H1 (cell line): ENCODE measurements around the gene SIGLEC15. TPM values are rescaled to one million over a fixed set of nuclear protein-coding genes. Genes with fewer than 3 reads are reported as not detected.

Experiments used
- CTCF ChIA-PET: fragments of 300-600 bp; sonication (Branson Sonifier 250); formaldehyde crosslinking; loops from one replicate; lab custom pipeline; 2021; ENCODE audit not compliant: partially characterized antibody; lab: Charles Lee
- POLR2A ChIA-PET: fragments of 300-600 bp; sonication (Branson Sonifier 250); formaldehyde crosslinking; loops from one replicate; lab custom pipeline; 2021; ENCODE audit warnings: inconsistent platforms; ENCODE audit not compliant: partially characterized antibody; lab: Charles Lee
- DNase-seq, 2 experiments: peaks; one replicate each; pipeline versions ENCODE4 v3.0.0 to v3.0.0-alpha.2; 2010 to 2022; ENCODE audit warnings: low spot score in 2 of 2, low read depth in 1 of 2, mixed read lengths in 1 of 2
- FAIRE-seq: peaks from 2 replicates; lab custom pipeline; 2011; peaks lifted over from hg19 to GRCh38; lab: Jason Lieb, UNC
- H2AFZ ChIP-seq: 2 replicates; pipeline ENCODE4 v1.8.1; 2012; ENCODE audit warnings: low read length, inconsistent platforms
- H2AK5ac ChIP-seq: 2 replicates; pipeline ENCODE4 v1.6.1; 2013; ENCODE audit warnings: low read depth, low read length
- H2BK120ac ChIP-seq: replicated peaks from 2 replicates; pipeline ENCODE3; 2013; ENCODE audit warnings: low read depth, low read length, inconsistent platforms
- H2BK12ac ChIP-seq: 2 replicates; pipeline ENCODE4 v1.6.1; 2013; ENCODE audit warnings: low read depth, low read length
- H2BK15ac ChIP-seq: 2 replicates; pipeline ENCODE4 v1.6.1; 2013; ENCODE audit warnings: low read length
- H2BK20ac ChIP-seq: 2 replicates; pipeline ENCODE4 v1.6.1; 2013; ENCODE audit warnings: low read length
- H2BK5ac ChIP-seq: 2 replicates; pipeline ENCODE4 v1.6.1; 2013; ENCODE audit warnings: low read depth, low read length
- H3K14ac ChIP-seq: 2 replicates; pipeline ENCODE4 v1.6.1; 2013; ENCODE audit warnings: inconsistent platforms; ENCODE audit not compliant: insufficient read length
- H3K18ac ChIP-seq: 2 replicates; pipeline ENCODE4 v1.6.1; 2013; ENCODE audit warnings: low read length; ENCODE audit errors: extremely low read depth
- H3K23ac ChIP-seq: 2 replicates; pipeline ENCODE4 v1.6.1; 2013; ENCODE audit warnings: inconsistent platforms; ENCODE audit not compliant: insufficient read length
- H3K23me2 ChIP-seq: 2 replicates; pipeline ENCODE4 v1.6.1; 2013; ENCODE audit warnings: low read depth, low read length
- H3K27ac ChIP-seq: 2 replicates; pipeline ENCODE4 v1.6.1; 2011; ENCODE audit warnings: low read depth, low read length, inconsistent platforms
- H3K27me3 ChIP-seq, 4 experiments: replicated peaks in 1 of 4; 1 replicate in 1 of 4; 2 replicates in 3 of 4; pipeline versions ENCODE4 v1.6.1 to v1.8.1; 2011 to 2013; ENCODE audit warnings: low read length in 3 of 4, mild to moderate bottlenecking in 3 of 4, inconsistent platforms in 2 of 4, mixed read lengths in 2 of 4, moderate library complexity in 1 of 4; ENCODE audit not compliant: control insufficient read depth in 3 of 4, insufficient read depth in 3 of 4; ENCODE audit errors: extremely low read depth in 1 of 4
- H3K36me3 ChIP-seq, 4 experiments: 2 replicates each; pipeline versions ENCODE4 v1.6.1 to v1.8.1; 2011 to 2013; ENCODE audit warnings: mild to moderate bottlenecking in 4 of 4, low read length in 3 of 4, moderate library complexity in 2 of 4, control low read depth in 1 of 4, inconsistent platforms in 1 of 4; ENCODE audit not compliant: insufficient read depth in 4 of 4, control insufficient read depth in 2 of 4
- H3K4ac ChIP-seq: replicated peaks from 2 replicates; pipeline ENCODE3; 2013; ENCODE audit warnings: low read length, low read depth, mixed read lengths, inconsistent platforms; ENCODE audit not compliant: insufficient read length
- H3K4me1 ChIP-seq, 4 experiments: replicated peaks in 1 of 4; 1 replicate in 1 of 4; 2 replicates in 3 of 4; pipeline versions ENCODE4 v1.6.1 to v1.8.1; 2011 to 2013; ENCODE audit warnings: low read length in 3 of 4, inconsistent platforms in 2 of 4, mixed read lengths in 1 of 4; ENCODE audit not compliant: insufficient read depth in 4 of 4, control insufficient read depth in 3 of 4
- H3K4me2 ChIP-seq, 2 experiments: 2 replicates each; pipeline versions ENCODE4 v1.6.1 to v1.8.1; 2011 to 2013; ENCODE audit warnings: low read depth in 2 of 2, low read length in 2 of 2, control low read depth in 1 of 2, inconsistent platforms in 1 of 2, mild to moderate bottlenecking in 1 of 2; ENCODE audit not compliant: insufficient read depth in 1 of 2
- H3K4me3 ChIP-seq, 4 experiments: fragments of 200-600, 300-600 bp in 1 of 4; sonication (generic), shearing (Covaris generic), sonication (Bioruptor Twin) in 1 of 4; 2 replicates each; pipeline versions ENCODE4 v1.5.1 to v1.8.1; 2011 to 2016; ENCODE audit warnings: low read length in 4 of 4, low read depth in 3 of 4, control low read depth in 2 of 4, inconsistent platforms in 2 of 4, mild to moderate bottlenecking in 2 of 4, mixed read lengths in 1 of 4, moderate library complexity in 1 of 4; ENCODE audit not compliant: insufficient read depth in 2 of 4; ENCODE audit errors: extremely low read depth in 1 of 4
- H3K56ac ChIP-seq: replicated peaks from 2 replicates; pipeline ENCODE3; 2013; ENCODE audit warnings: low read depth, mild to moderate bottlenecking, mixed read lengths, low read length, inconsistent platforms; ENCODE audit not compliant: insufficient read length
- H3K79me1 ChIP-seq: 2 replicates; pipeline ENCODE4 v1.6.1; 2013; ENCODE audit warnings: low read depth, low read length, control low read depth
- H3K79me2 ChIP-seq, 2 experiments: 2 replicates each; pipeline versions ENCODE4 v1.6.1 to v1.8.1; 2012 to 2013; ENCODE audit warnings: low read length in 2 of 2, mild to moderate bottlenecking in 2 of 2, inconsistent platforms in 1 of 2; ENCODE audit not compliant: insufficient read depth in 2 of 2, control insufficient read depth in 1 of 2
- H3K9ac ChIP-seq, 4 experiments: replicated peaks in 1 of 4; 1 replicate in 1 of 4; 2 replicates in 3 of 4; pipeline versions ENCODE4 v1.6.1 to v1.8.1; 2011 to 2013; ENCODE audit warnings: low read depth in 3 of 4, low read length in 3 of 4, control low read depth in 2 of 4, mild to moderate bottlenecking in 2 of 4, moderate library complexity in 2 of 4, inconsistent platforms in 1 of 4; ENCODE audit errors: extremely low read depth in 1 of 4
- H3K9me3 ChIP-seq, 2 experiments: 2 replicates each; pipeline versions ENCODE4 v1.6.1 to v1.8.1; 2012 to 2013; ENCODE audit warnings: mild to moderate bottlenecking in 2 of 2, moderate library complexity in 2 of 2, control low read depth in 1 of 2, inconsistent platforms in 1 of 2, low read depth in 1 of 2, low read length in 1 of 2, mixed read lengths in 1 of 2; ENCODE audit not compliant: insufficient read depth in 2 of 2
- H4K20me1 ChIP-seq, 2 experiments: replicated peaks in 1 of 2; 2 replicates each; pipeline versions ENCODE3 to v1.8.1; 2011 to 2013; ENCODE audit warnings: inconsistent platforms in 2 of 2, low read length in 2 of 2, mild to moderate bottlenecking in 1 of 2; ENCODE audit not compliant: insufficient read depth in 2 of 2, control insufficient read depth in 1 of 2
- H4K5ac ChIP-seq: 2 replicates; pipeline ENCODE4 v1.6.1; 2013; ENCODE audit warnings: low read length, low read depth, mixed read lengths, inconsistent platforms; ENCODE audit not compliant: insufficient read length
- H4K8ac ChIP-seq: 2 replicates; pipeline ENCODE4 v1.8.0; 2013; ENCODE audit warnings: mild to moderate bottlenecking, moderate library complexity, low read length, inconsistent platforms; ENCODE audit not compliant: insufficient read depth; ENCODE audit errors: extremely low read depth
- H4K91ac ChIP-seq: replicated peaks from 2 replicates; pipeline ENCODE3; 2013; ENCODE audit warnings: low read length, mixed read lengths, inconsistent platforms; ENCODE audit not compliant: insufficient read length
- CBX8 ChIP-seq: fragments of 300-800, 300-1000 bp; sonication (generic); IDR thresholded peaks from 2 replicates; pipeline ENCODE4 v1.7.1; 2016; ENCODE audit warnings: low read depth, low read length, borderline replicate concordance
- CREB1 ChIP-seq: IDR thresholded peaks from 2 replicates; pipeline ENCODE4 v1.6.1; 2012; ENCODE audit warnings: inconsistent platforms
- EZH2 ChIP-seq: fragments of 200-600 bp; sonication (generic); IDR thresholded peaks from 2 replicates; pipeline ENCODE4 v1.7.1; 2012; ENCODE audit warnings: low read depth, mild to moderate bottlenecking, moderate library complexity, low read length, inconsistent platforms; ENCODE audit not compliant: severe bottlenecking
- FOSL1 ChIP-seq: IDR thresholded peaks from 2 replicates; pipeline ENCODE4 v1.6.1; 2011; ENCODE audit warnings: mild to moderate bottlenecking, low read depth, low read length, moderate library complexity; ENCODE audit not compliant: insufficient read depth
- HDAC2 ChIP-seq, 2 experiments: fragments of 300-600 bp in 1 of 2; sonication (generic) in 1 of 2; IDR thresholded peaks; 2 replicates each; pipeline ENCODE4 v1.6.1; 2011 to 2012; ENCODE audit warnings: low read depth in 2 of 2, low read length in 2 of 2, mild to moderate bottlenecking in 2 of 2, moderate library complexity in 2 of 2, borderline replicate concordance in 1 of 2, inconsistent platforms in 1 of 2
- POU5F1 ChIP-seq: IDR thresholded peaks from 2 replicates; pipeline ENCODE4 v1.6.1; 2011; ENCODE audit warnings: low read depth, mild to moderate bottlenecking, low read length, moderate library complexity
- RBBP5 ChIP-seq: IDR thresholded peaks from 2 replicates; pipeline ENCODE4 v1.7.1; 2012; ENCODE audit warnings: low read depth, mild to moderate bottlenecking, inconsistent platforms, low read length, moderate library complexity, borderline replicate concordance
- RFX5 ChIP-seq: IDR thresholded peaks from 2 replicates; pipeline ENCODE4 v1.6.1; 2011; ENCODE audit warnings: low read depth, low read length, improper control_type of control experiment, borderline replicate concordance
- RNF2 ChIP-seq: fragments of 200-900, 300-1000 bp; sonication (generic); IDR thresholded peaks from 2 replicates; pipeline ENCODE4 v1.7.1; 2016; ENCODE audit warnings: borderline replicate concordance, low read depth, mild to moderate bottlenecking, antibody characterized with exemption, low read length; ENCODE audit not compliant: poor library complexity, severe bottlenecking; ENCODE audit errors: missing control alignments
- SP1 ChIP-seq: IDR thresholded peaks from 2 replicates; pipeline ENCODE4 v1.6.1; 2011; ENCODE audit warnings: low read depth, low read length
- TBP ChIP-seq: IDR thresholded peaks from 2 replicates; pipeline ENCODE4 v1.6.1; 2011; ENCODE audit warnings: low read depth, low read length, improper control_type of control experiment
- WGBS, 2 experiments: shearing (Covaris generic) in 1 of 2; methylation state at CpG; one replicate each; pipeline versions ENCODE4 v1.1.6 to v1.1.7; 2013 to 2015; ENCODE audit warnings: low lambda C conversion rate in 2 of 2, mixed read lengths in 2 of 2, inconsistent platforms in 1 of 2, low coverage in 1 of 2, missing lambda C conversion rate in 1 of 2; ENCODE audit not compliant: insufficient replicate concordance in 2 of 2, insufficient coverage in 1 of 2, insufficient read length in 1 of 2; ENCODE audit errors: extremely low coverage in 1 of 2, missing lambda C conversion rate in 1 of 2; 5-methylcytosine and 5-hydroxymethylcytosine counted together
- polyA plus RNA-seq, 7 experiments: library from polyadenylated mRNA; depleted of rRNA in 3 of 7; stranded (reverse) in 5 of 7; unstranded in 2 of 7; fragments of >200 nt in 5 of 7; fragments of 200-250 nt in 2 of 7; gene quantifications; 1 replicate in 5 of 7; 2 replicates in 1 of 7; 4 replicates in 1 of 7; pipeline versions ENCODE4 v1.2.1 to v1.2.3, GENCODE V29; 2011 to 2013; ENCODE audit warnings: missing spikeins in 2 of 7, mixed read lengths in 2 of 7
- total RNA-seq: library from RNA; stranded (reverse); fragmentation: NEBNext Ultra II Directional; extraction: Animal tissue kit (Norgen Biotek cat#: 25700); gene quantifications from 2 replicates; pipeline ENCODE4 v1.2.1, GENCODE V29; 2021
- TF ChIP-seq, protein P1 (sequence below): IDR thresholded peaks from 2 replicates; pipeline ENCODE4 v1.6.1; 2011; ENCODE audit warnings: low read depth, mild to moderate bottlenecking, low read length; ENCODE audit not compliant: insufficient read depth

The SIGLEC15 gene
- total and polyA plus RNA-seq, 2 of the 8 experiments (the other 6 are each of a cell fraction or from before 2014, with no cell fraction given): 0.20 to 0.37 TPM

DNA sequence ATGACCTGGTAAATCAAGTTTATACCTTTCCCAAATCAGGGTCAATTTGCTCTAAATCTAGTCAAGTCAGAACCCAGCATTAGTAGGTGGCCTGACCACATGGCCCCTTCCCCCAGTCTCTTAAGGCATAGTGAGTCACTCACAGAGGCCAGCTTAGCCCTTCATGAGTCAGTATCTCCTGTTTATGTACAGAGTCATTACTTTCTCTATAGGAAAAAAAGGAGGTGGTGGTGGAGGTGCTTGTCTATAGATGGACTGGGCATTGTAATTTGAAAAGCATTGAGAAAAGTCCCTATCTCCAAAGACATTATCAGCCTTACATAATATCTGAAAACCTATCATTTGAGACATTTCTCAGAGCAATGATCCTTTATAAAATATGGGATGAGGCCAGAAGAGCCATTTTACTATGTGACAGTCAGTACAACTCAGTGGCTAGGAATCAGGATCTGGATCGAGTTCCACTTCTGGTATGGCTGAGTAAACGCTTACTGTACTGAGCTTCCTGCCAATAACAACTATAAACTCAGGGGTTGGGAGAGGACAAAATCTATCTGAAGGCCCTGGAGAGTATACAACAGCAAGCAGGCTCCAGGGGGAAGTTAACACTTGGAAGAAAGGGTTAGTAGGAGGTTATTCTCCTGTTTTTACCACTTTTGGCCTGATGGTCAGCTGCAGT is 22.5 kb upstream of the SIGLEC15 start:
- H2BK15ac ChIP-seq: no peak overlapping the region
- H3K4me1 ChIP-seq: peaks cover 0 to 8% (median 4%) of the 10 kb centered on the region in 4 experiments; a peak in 6 of 7 replicates
- no peak overlapping the region for H3K9ac ChIP-seq
- no peak overlapping the region for H2AFZ ChIP-seq
- H2BK120ac ChIP-seq: no peak overlapping the region
- H3K79me1 ChIP-seq: no peaks in the 10 kb centered on the region
- H4K91ac ChIP-seq: no peak overlapping the region
- ChIA-PET POLR2A (no interaction called here), CTCF (no interaction called here)
- H2BK12ac ChIP-seq: no peak overlapping the region
- no peak overlapping the region for H3K4ac ChIP-seq
- no peak overlapping the region for H2BK5ac ChIP-seq
- no peaks in the 10 kb centered on the region for H4K20me1 ChIP-seq
- H2BK20ac ChIP-seq: no peak overlapping the region
- no peak overlapping the region for H3K23ac ChIP-seq
- DNase-seq (no peak), FAIRE-seq (no peak)
- H3K79me2 ChIP-seq: no peaks in the 10 kb centered on the region
- WGBS, 2 experiments: 94% methylated on average over 2 of the region's 2 CpGs; no CpG with 5 or more reads in 1 of the 2 experiments
- no peak overlapping the region for H4K5ac ChIP-seq
- no peak overlapping the region for H4K8ac ChIP-seq
- no peak overlapping the region for H3K27ac ChIP-seq
- no peak overlapping the region for H3K4me3 ChIP-seq
- no peaks in the 10 kb centered on the region for H3K36me3 ChIP-seq
- H3K27me3 ChIP-seq: no peaks in the 10 kb centered on the region
- H3K23me2 ChIP-seq: no peaks in the 10 kb centered on the region
- H3K56ac ChIP-seq: no peak overlapping the region
- peaks cover 16 to 21% of the 10 kb centered on the region in 2 experiments; a peak in 3 of 4 replicates for H3K9me3 ChIP-seq
- no peak overlapping the region for H3K18ac ChIP-seq
- no peak overlapping the region for H3K4me2 ChIP-seq
- H2AK5ac ChIP-seq: no peak overlapping the region
- H3K14ac ChIP-seq: no peak overlapping the region
- TF ChIP-seq CREB1 (no peak), SP1 (no peak), HDAC2 (IDR thresholded peaks at IDR 0.05; ENCODE audit: borderline replicate concordance in 1 of 2, low read depth in 2 of 2, low read length in 2 of 2) (no peak), RBBP5 (no peak), FOSL1 (no peak), TBP (no peak), RFX5 (no peak), EZH2 (no peak), CBX8 (no peak), RNF2 (no peak), POU5F1 (no peak)
- TF ChIP-seq, protein P1, sequence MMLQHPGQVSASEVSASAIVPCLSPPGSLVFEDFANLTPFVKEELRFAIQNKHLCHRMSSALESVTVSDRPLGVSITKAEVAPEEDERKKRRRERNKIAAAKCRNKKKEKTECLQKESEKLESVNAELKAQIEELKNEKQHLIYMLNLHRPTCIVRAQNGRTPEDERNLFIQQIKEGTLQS: no peak
